NT2/D1 (cell line): Measurements from ENCODE around the gene ZIC2.

Source experiments
- YY1 ChIP-seq: IDR thresholded peaks from 2 replicates; pipeline ENCODE4 v1.6.1; 2011; ENCODE audit not compliant: insufficient read length, insufficient read depth
- ZNF274 ChIP-seq: IDR thresholded peaks from 2 replicates; pipeline ENCODE4 v1.6.1; 2011; ENCODE audit warnings: mild to moderate bottlenecking, low read depth, low read length

GRCh38 chr13:99966064-99966805 lies 15.3 kb upstream of the ZIC2 start:
- TF ChIP-seq YY1 (no peak), ZNF274 (no peak)
